Measurements from ENCODE around the gene ARHGEF6.

DNA sequence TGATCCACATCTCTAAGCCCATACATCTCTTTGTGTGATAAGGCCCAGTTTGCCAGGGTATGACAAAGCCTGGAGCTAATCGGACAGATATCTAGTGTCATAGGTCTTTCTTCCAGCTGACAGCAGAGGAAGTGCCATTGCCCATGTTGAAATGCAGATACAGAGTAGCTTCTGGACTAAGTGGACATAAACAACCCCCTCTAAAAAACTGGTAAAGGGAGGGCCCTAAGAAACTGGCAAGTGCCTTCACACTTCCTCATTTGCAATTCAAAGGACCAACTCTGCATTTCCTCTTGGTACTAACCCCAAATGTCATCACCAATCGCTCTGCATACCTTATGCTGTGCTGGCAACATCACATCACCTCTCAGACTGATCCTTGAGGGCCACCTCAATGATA lies 20.8 kb downstream of the ARHGEF6 start:
- TF ChIP-seq POLR2A (IDR thresholded peaks at IDR 0.05): no peak
- TF ChIP-seq, protein P1, sequence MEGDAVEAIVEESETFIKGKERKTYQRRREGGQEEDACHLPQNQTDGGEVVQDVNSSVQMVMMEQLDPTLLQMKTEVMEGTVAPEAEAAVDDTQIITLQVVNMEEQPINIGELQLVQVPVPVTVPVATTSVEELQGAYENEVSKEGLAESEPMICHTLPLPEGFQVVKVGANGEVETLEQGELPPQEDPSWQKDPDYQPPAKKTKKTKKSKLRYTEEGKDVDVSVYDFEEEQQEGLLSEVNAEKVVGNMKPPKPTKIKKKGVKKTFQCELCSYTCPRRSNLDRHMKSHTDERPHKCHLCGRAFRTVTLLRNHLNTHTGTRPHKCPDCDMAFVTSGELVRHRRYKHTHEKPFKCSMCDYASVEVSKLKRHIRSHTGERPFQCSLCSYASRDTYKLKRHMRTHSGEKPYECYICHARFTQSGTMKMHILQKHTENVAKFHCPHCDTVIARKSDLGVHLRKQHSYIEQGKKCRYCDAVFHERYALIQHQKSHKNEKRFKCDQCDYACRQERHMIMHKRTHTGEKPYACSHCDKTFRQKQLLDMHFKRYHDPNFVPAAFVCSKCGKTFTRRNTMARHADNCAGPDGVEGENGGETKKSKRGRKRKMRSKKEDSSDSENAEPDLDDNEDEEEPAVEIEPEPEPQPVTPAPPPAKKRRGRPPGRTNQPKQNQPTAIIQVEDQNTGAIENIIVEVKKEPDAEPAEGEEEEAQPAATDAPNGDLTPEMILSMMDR (IDR thresholded peaks at IDR 0.05): no peak
- no peak for TF ChIP-seq EP300 (IDR thresholded peaks at IDR 0.05)

Data from tibial nerve (tissue), 4 donors.